ENCODE results near the gene UCP2.

- TF ChIP-seq CTCF (IDR thresholded peaks at IDR 0.05 in 2 of 3, conservative IDR thresholded peaks at IDR 0.05 in 1 of 3; ENCODE audit: insufficient read depth in 2 of 3, low read depth in 1 of 3, low read length in 3 of 3) (no peak), POLR2A (conservative IDR thresholded peaks at IDR 0.05) (no peak), KLF1 (tag; IDR thresholded peaks at IDR 0.05) (no peak), ATF3 (IDR thresholded peaks at IDR 0.05) (no peak), ATF3 (CRISPR knock-in tag; conservative IDR thresholded peaks at IDR 0.05) (no peak), KDM1A (IDR thresholded peaks at IDR 0.05) (no peak), SIN3A (IDR thresholded peaks at IDR 0.05; ENCODE audit: borderline replicate concordance in 2 of 2, control insufficient read depth in 1 of 2, low read depth in 2 of 2, low read length in 2 of 2) (no peak), ZNF75A (CRISPR knock-in tag; IDR thresholded peaks at IDR 0.05) (no peak), SMAD2 (IDR thresholded peaks at IDR 0.05; ENCODE audit: low read depth, low read length) (no peak), EP300 (IDR thresholded peaks at IDR 0.05; ENCODE audit: low read length) (no peak)
- TF ChIP-seq, protein P1, sequence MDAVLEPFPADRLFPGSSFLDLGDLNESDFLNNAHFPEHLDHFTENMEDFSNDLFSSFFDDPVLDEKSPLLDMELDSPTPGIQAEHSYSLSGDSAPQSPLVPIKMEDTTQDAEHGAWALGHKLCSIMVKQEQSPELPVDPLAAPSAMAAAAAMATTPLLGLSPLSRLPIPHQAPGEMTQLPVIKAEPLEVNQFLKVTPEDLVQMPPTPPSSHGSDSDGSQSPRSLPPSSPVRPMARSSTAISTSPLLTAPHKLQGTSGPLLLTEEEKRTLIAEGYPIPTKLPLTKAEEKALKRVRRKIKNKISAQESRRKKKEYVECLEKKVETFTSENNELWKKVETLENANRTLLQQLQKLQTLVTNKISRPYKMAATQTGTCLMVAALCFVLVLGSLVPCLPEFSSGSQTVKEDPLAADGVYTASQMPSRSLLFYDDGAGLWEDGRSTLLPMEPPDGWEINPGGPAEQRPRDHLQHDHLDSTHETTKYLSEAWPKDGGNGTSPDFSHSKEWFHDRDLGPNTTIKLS (IDR thresholded peaks at IDR 0.05; ENCODE audit: borderline replicate concordance, low read depth), result no peak
- TF ChIP-seq, protein P2, sequence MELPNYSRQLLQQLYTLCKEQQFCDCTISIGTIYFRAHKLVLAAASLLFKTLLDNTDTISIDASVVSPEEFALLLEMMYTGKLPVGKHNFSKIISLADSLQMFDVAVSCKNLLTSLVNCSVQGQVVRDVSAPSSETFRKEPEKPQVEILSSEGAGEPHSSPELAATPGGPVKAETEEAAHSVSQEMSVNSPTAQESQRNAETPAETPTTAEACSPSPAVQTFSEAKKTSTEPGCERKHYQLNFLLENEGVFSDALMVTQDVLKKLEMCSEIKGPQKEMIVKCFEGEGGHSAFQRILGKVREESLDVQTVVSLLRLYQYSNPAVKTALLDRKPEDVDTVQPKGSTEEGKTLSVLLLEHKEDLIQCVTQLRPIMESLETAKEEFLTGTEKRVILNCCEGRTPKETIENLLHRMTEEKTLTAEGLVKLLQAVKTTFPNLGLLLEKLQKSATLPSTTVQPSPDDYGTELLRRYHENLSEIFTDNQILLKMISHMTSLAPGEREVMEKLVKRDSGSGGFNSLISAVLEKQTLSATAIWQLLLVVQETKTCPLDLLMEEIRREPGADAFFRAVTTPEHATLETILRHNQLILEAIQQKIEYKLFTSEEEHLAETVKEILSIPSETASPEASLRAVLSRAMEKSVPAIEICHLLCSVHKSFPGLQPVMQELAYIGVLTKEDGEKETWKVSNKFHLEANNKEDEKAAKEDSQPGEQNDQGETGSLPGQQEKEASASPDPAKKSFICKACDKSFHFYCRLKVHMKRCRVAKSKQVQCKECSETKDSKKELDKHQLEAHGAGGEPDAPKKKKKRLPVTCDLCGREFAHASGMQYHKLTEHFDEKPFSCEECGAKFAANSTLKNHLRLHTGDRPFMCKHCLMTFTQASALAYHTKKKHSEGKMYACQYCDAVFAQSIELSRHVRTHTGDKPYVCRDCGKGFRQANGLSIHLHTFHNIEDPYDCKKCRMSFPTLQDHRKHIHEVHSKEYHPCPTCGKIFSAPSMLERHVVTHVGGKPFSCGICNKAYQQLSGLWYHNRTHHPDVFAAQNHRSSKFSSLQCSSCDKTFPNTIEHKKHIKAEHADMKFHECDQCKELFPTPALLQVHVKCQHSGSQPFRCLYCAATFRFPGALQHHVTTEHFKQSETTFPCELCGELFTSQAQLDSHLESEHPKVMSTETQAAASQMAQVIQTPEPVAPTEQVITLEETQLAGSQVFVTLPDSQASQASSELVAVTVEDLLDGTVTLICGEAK (IDR thresholded peaks at IDR 0.05), result no peak
- TF ChIP-seq, protein P2 (CRISPR knock-in tag; IDR thresholded peaks at IDR 0.05), result no peak
Measured at GRCh38 chr11:73991471-73992006, 8.9 kb upstream of the UCP2 start.

Data from K562 (cell line).